NCI-H2107 treated with DMSO at 0.1 percent for 48 hours (cell line): ENCODE measurements around the gene SH3GLB1.
"Not testable (repeated sequence)": the region's sequence is repeated elsewhere in the genome, so short reads cannot be mapped to it uniquely, and the experiment has no call there.

ENCODE experiments used
- DNase-seq: peaks from one replicate; lab custom pipeline; 2025; ENCODE audit not compliant: unreplicated experiment; lab: John Stamatoyannopoulos, UW

SH3GLB1 gene

GRCh38 chr1:86704458-86704971 is at the start of gene SH3GLB1:
TSS of gene SH3GLB1 (plus strand) at chr1:86704576. CDS start at chr1:86704900, 324 bp downstream.
- peak; percentile 87 for DNase-seq

- not testable (repeated sequence) for DNase-seq
These were observed 46.0 kb upstream of the SH3GLB1 start for GRCh38 chr1:86658381-86658780.

DNA sequence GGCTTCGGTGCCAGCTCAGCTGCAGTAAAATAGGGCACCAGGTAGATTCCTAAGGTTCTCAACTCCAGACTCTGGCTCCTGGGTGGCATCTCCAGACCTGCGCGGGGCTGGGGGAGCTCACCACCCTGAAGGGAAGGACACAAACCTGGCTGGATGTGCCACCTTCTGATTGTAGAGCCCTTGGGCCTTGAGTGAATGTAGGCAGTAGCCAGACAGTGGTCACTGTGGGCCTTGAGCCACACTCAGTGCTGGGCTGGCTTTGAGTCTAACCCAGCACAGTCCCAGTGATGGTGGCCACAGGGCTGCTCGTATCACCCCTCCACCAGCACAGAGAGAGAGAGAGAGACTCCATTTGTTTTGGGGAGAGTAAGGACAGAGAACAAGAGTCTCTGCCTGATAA is 38.0 kb upstream of the SH3GLB1 start:
- no peak for DNase-seq

GRCh38 chr1:86687595-86687994 is 16.8 kb upstream of the SH3GLB1 start:
- peak; percentile 23 for DNase-seq

- no peak for DNase-seq
These were observed 11.7 kb upstream of the SH3GLB1 start for GRCh38 chr1:86692641-86693040.

DNA sequence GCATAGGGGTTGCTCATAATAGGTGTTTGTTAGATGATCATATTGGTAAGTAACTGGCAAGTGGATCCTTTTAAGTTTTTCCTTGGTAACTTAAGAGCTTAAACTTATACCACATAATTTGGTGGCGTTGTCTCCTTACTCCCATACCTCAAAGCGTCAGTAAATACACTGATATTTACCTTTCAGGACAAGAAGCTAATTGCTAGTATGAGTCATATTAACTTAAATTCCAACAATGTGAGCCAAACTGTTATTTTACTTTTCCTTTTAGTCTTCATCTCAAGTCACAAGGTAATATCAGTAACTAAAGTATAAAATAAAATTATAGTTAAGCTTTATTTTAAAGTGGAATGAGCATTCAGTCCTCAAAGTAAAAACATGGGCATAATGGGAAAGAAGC is 9.0 kb upstream of the SH3GLB1 start:
- DNase-seq: no peak

DNA sequence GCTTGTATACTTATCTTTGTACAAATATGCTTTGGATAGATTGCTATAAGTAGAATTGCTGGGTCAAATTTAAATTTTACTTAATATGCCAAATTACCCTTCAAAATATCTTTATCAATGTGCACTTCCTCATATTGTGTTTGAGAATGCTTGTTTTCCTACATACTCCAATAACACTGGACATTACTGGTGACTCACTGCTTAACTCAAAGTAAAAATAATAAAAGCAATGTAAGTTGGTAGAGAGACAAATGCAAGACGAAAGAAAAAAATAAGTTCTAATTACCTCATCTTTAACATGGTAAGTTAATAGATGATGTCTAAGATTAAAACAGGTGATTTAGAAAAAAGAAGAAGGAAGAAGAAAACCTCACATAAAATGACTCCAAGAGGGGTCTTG is 7.9 kb upstream of the SH3GLB1 start:
- no peak for DNase-seq

DNA sequence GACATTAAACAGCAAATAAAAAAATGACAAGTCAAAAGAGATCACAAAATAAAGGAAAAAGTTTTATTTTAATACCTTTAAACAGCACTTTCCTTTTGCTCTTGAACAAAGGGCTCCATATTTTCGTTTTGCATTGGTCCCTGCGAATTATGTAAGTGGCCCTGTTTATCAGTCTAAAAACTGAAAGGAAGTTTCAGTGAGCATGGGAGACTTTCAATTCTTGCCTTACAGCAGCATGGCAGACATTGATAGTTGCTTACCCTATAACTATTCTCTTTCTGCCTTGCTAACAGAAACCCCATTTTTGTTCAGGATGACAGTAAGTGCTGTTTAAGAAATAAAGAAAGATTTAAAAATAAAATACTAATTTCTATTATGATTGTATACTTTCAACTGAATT is 5.2 kb upstream of the SH3GLB1 start:
- no peak for DNase-seq

DNA sequence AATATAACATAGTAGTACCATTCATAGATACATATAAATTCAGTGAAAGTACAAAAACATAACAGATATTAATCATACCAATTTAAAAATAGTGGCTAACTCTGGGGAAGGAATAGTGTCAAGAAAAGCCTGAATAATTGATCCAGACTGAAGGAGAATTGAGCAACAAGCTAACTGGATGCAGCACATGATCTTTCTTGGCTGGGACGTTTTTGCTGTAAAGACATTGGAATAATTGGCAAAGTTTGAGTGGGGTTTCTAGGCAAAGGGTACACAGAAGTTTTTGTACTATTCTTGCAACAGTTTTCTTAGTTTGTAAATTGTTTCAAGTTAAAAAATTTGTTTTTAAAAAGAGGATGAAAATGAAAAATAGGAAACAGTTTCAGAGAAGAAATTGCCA is 2.6 kb upstream of the SH3GLB1 start:
- DNase-seq: no peak

- DNase-seq: not testable (repeated sequence)
These were observed 1.4 kb upstream of the SH3GLB1 start for GRCh38 chr1:86702954-86703494.

GRCh38 chr1:86703696-86704457 is 499 bp upstream of the SH3GLB1 start:
- DNase-seq: peak; percentile 86

DNA sequence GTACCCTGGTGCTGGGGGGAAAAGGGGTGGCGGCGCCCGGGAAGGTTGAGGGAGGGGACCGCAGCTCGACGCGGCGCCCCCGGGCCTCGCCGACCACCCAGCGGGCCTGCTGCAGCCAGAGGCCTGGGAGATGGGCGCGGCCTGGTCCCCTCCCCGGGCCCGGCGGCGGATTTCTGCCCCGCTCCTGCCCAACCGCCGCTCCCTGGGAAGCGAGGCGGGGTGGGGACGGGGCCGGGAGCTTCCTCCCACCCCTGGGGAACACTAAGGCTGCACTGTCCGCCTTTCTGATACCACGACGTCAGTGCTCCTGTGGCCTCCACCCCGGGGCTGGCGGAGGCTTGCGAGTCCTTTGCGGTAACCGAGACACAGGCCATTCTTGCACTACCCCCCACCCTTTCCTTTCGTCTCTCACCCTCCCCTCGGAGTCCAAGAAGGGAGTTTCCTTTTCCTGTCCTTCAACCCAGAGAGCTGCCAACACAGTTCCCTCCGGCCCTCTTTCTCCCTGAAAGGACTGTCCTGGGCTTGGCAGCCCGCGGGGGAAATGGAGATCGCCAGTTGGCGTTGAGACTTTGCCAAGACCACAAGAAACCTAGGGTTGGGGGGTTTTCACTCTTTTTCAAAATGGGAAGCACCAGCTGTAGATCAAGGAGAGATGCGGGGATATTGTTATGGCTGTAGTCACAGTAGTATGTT is 742 bp downstream of the SH3GLB1 start:
- peak; percentile 19 for DNase-seq

DNA sequence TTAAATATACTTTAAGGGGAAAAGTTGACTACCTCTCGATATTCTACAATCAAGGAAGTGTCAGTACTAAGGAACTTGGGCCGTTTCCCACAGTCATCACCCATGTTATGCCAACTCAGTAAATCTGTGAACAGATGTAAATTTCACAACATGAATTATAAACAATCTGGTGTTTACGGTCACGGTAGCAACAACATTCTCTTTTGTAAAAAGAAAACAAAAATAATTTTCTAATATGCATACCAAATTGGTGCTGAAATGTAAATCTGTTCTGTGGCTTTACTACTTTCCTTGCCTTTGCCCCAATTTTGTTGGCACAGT is 1.2 kb downstream of the SH3GLB1 start:
- no peak for DNase-seq

DNA sequence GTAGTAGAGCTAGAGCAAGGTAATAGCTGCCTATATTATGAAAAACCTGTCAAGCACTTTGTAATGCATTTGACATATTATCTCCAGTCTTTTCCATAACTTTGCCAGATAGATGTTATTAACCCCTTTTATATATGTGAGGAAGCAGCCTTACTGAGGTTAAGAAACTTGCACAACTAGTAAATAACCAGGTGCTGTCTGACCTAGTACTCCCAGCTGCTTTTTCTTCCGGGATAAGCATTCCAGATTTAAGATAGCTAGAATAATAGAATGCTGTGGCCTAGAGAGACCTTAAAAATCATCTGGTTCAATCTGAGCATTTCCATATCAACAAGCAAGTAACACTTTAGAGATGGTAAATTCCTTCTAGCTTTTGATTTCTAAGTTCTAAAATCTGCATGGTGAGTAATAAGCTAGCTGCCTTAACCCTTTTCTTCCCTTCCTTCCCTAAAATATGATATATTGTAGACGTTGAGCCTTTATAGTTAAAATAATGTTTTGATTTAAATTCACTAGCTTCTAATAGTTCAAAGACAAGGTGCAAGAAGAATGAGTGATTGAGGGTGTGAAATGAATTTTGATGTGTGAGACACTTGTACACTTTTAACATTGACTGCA is 1.8 kb downstream of the SH3GLB1 start:
- DNase-seq: peak; percentile 20

- DNase-seq: no peak
These were observed 4.5 kb downstream of the SH3GLB1 start for GRCh38 chr1:86708920-86709319.

DNA sequence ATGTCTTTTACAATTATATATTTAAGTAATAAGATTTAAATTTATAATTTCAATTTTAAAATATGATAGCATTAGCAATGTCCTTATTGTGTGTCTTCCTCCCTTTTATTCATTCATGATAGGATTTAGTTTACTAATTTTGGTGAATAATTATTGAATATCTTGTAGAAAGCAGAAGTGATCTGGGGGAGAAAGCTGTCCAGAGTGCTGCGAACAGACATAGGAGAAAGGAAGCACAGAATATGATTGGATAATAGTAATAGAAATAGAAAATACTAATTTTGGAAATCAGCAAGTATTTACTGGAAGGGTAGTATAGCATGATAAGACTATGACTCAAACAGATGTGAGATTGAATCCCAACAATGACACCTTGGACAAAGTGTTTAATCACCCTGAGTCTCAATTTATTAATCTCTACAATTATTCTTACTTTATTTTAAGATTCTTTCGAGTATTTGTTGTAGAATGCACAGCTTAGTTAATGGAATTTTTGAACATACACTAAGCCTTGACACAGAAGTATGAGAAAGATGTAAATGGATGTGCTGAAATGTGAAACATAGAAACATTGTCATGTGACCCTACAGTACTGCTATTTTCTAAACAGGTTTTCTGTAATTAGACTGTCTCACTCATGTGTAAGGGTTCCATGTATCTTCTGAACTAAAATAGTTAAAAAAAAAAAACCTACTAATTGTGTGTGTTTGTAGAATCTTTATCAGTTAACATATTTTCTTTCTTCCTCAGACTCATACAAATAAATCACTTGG is 7.9 kb downstream of the SH3GLB1 start:
- DNase-seq: no peak

GRCh38 chr1:86713477-86713876 is 9.1 kb downstream of the SH3GLB1 start:
- no peak for DNase-seq

- DNase-seq: no peak
These were observed 9.8 kb downstream of the SH3GLB1 start for GRCh38 chr1:86714159-86714558.

DNA sequence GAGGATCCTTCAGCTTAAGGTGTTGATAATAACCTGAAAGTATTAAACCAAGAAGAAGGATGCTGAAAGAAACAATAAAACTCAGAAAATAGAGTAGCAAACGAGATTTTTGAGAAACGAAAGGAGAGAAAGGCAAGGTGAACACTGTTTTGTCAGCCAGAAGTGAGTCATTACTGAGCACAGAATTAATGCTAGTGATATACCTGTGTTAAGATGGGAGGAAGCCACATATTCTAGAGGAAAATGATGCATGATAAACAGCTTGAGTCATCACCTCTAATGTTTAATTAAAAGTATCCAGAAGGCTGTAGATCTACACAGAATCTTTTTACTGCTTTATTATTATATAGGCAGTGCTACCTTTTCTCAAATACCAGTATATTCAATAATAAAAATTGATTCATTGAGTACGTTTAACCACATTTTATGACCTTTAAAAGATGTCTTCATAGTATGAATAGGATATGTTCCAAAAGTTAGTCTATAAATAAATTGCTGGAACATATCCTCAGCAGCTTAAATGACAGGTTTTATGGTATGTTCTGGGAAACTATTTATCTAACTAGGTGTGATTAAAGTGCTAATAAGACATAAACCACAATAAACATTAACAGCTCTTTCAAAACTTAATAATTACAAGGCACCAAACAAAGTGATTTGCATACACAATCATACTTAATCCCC is 10.3 kb downstream of the SH3GLB1 start:
- DNase-seq: no peak

- DNase-seq: no peak
These were observed 14.4 kb downstream of the SH3GLB1 start for GRCh38 chr1:86718786-86719185.
